WTC11 (cell line): ENCODE results near the gene CYB5D1. TPM values are rescaled to one million over a fixed set of nuclear protein-coding genes. Genes with fewer than 3 reads are reported as not detected.

Experiments
- CREB1 ChIP-seq: sonication (generic); formaldehyde crosslinking; IDR thresholded peaks from 2 replicates; pipeline ENCODE4 v1.8.0; 2023; ENCODE audit warnings: mild to moderate bottlenecking, missing genetic modification reagents
- CREM ChIP-seq: sonication (generic); formaldehyde crosslinking; IDR thresholded peaks from 2 replicates; pipeline ENCODE4 v1.8.1; 2022; ENCODE audit warnings: mild to moderate bottlenecking, missing genetic modification reagents, moderate library complexity
- FOXP1 ChIP-seq: sonication (generic); formaldehyde crosslinking; IDR thresholded peaks from 2 replicates; pipeline ENCODE4 v1.8.0; 2022; ENCODE audit warnings: missing genetic modification reagents, mild to moderate bottlenecking, moderate library complexity, borderline replicate concordance
- NR1H2 ChIP-seq: sonication (generic); formaldehyde crosslinking; IDR thresholded peaks from 2 replicates; pipeline ENCODE4 v1.9.0; 2021; ENCODE audit warnings: mild to moderate bottlenecking, moderate library complexity, missing genetic modification reagents
- RELA ChIP-seq: sonication (generic); formaldehyde crosslinking; IDR thresholded peaks from 2 replicates; pipeline ENCODE4 v1.8.1; 2022; ENCODE audit warnings: missing genetic modification reagents, mild to moderate bottlenecking, borderline replicate concordance
- RORB ChIP-seq: fragments of 250-450 bp; sonication (Bioruptor Pico); IDR thresholded peaks from 2 replicates; pipeline ENCODE4 v1.9.0; 2021; ENCODE audit warnings: mild to moderate bottlenecking
- SOX15 ChIP-seq: fragments of 250-450 bp; sonication (Bioruptor Pico); IDR thresholded peaks from 2 replicates; pipeline ENCODE4 v1.9.0; 2021; ENCODE audit warnings: mild to moderate bottlenecking
- ZNF121 ChIP-seq: sonication (generic); formaldehyde crosslinking; IDR thresholded peaks from 2 replicates; pipeline ENCODE4 v1.8.0; 2023; ENCODE audit warnings: missing genetic modification reagents
- ZNF138 ChIP-seq: sonication (generic); formaldehyde crosslinking; conservative IDR thresholded peaks from 2 replicates; pipeline ENCODE4 v1.8.1; 2022; ENCODE audit warnings: mild to moderate bottlenecking, moderate library complexity, missing genetic modification reagents
- total RNA-seq: library from RNA; stranded (reverse); gene quantifications from 3 replicates; pipeline ENCODE4 v1.2.3, GENCODE V29; 2021
- TF ChIP-seq, protein P1 (sequence below): sonication (generic); formaldehyde crosslinking; IDR thresholded peaks from 2 replicates; pipeline ENCODE4 v1.8.0; 2023; ENCODE audit warnings: missing genetic modification reagents
- TF ChIP-seq, protein P2 (sequence below): sonication (generic); formaldehyde crosslinking; IDR thresholded peaks from 2 replicates; pipeline ENCODE4 v1.8.0; 2023; ENCODE audit warnings: missing genetic modification reagents, mild to moderate bottlenecking, borderline replicate concordance
- TF ChIP-seq, protein P3 (sequence below): sonication (generic); formaldehyde crosslinking; IDR thresholded peaks from 2 replicates; pipeline ENCODE4 v1.8.0; 2022; ENCODE audit warnings: mild to moderate bottlenecking, missing genetic modification reagents
- TF ChIP-seq, protein P4 (sequence below): fragments of 250-450 bp; sonication (Bioruptor Pico); IDR thresholded peaks from 2 replicates; pipeline ENCODE4 v1.9.0; 2021; ENCODE audit warnings: moderate library complexity, mild to moderate bottlenecking, inconsistent platforms, borderline replicate concordance
- TF ChIP-seq, protein P5 (sequence below): sonication (generic); formaldehyde crosslinking; IDR thresholded peaks from 2 replicates; pipeline ENCODE4 v1.8.1; 2023; ENCODE audit warnings: mild to moderate bottlenecking, missing genetic modification reagents, borderline replicate concordance
- TF ChIP-seq, protein P6 (sequence below): sonication (generic); formaldehyde crosslinking; IDR thresholded peaks from 2 replicates; pipeline ENCODE4 v1.8.1; 2023; ENCODE audit warnings: mild to moderate bottlenecking, missing genetic modification reagents
- TF ChIP-seq, protein P7 (sequence below): sonication (generic); formaldehyde crosslinking; IDR thresholded peaks from 2 replicates; pipeline ENCODE4 v1.8.0; 2022; ENCODE audit warnings: mild to moderate bottlenecking, missing genetic modification reagents
- TF ChIP-seq, protein P8 (sequence below): sonication (generic); formaldehyde crosslinking; IDR thresholded peaks from 2 replicates; pipeline ENCODE4 v1.8.1; 2022; ENCODE audit warnings: missing genetic modification reagents, borderline replicate concordance
- TF ChIP-seq, protein P9 (sequence below): fragments of 200-600 bp; IDR thresholded peaks from 2 replicates; pipeline ENCODE4 v1.8.0; 2022; ENCODE audit warnings: antibody characterized with exemption
- TF ChIP-seq, protein P10 (sequence below): fragments of 250-450 bp; sonication (Bioruptor Pico); IDR thresholded peaks from 2 replicates; pipeline ENCODE4 v1.9.0; 2021; ENCODE audit warnings: mild to moderate bottlenecking

Gene CYB5D1
- total RNA-seq, 1 experiment from 2014 or later: 15.2 TPM

DNA sequence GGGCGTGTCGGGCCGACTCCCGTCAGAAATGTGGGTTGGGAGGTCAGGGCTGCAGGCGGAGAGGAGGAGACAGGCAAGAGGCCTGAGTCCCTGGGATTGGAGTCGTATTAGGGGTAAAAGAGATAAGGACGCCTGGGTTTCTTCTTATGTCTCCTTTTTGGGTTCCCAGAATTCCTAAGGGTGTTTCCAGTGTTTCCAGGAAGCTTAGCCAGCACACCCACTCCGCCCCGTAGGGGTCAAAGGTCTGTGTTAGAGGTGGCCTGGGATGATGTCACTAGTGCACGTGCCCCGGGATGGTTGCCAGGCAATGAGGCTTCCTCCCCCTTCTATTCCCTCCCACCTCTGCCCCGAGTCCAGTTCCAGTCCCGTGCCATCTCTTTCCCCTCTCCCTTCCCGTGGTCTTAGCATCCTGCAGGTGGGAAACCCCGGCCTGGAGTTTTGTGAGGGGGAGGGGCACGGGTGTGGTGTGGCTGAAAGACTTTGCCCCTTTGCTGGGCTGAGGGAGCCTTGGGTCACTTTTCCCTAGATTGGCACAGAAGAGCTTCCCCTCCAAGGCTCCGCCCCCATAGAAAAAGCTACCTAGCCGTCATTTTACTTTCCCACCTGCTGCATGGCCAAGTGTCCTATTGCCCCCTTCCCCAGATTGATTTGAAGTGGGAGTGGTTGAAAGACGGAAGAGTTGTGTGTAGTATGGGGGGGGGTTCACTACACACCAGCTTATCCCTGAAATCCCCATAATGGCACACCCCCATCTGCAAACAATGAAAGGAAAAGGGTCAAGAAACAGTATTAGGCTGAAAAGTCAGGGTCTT lies 21.0 kb upstream of the CYB5D1 start (continued):
- TF ChIP-seq, protein P1, sequence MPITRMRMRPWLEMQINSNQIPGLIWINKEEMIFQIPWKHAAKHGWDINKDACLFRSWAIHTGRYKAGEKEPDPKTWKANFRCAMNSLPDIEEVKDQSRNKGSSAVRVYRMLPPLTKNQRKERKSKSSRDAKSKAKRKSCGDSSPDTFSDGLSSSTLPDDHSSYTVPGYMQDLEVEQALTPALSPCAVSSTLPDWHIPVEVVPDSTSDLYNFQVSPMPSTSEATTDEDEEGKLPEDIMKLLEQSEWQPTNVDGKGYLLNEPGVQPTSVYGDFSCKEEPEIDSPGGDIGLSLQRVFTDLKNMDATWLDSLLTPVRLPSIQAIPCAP (CRISPR knock-in tag): no peak
- TF ChIP-seq CREM (peak; percentile 19; the same call in 1 of the 2 replicates), FOXP1 (CRISPR knock-in tag) (peak; percentile 35; the same call in 1 of the 2 replicates), ZNF121 (CRISPR knock-in tag) (no peak), RORB (CRISPR knock-in tag) (no peak), CREB1 (no peak), NR1H2 (no peak), ZNF138 (no peak), RELA (CRISPR knock-in tag) (no peak), SOX15 (CRISPR knock-in tag) (no peak)
- TF ChIP-seq, protein P2, sequence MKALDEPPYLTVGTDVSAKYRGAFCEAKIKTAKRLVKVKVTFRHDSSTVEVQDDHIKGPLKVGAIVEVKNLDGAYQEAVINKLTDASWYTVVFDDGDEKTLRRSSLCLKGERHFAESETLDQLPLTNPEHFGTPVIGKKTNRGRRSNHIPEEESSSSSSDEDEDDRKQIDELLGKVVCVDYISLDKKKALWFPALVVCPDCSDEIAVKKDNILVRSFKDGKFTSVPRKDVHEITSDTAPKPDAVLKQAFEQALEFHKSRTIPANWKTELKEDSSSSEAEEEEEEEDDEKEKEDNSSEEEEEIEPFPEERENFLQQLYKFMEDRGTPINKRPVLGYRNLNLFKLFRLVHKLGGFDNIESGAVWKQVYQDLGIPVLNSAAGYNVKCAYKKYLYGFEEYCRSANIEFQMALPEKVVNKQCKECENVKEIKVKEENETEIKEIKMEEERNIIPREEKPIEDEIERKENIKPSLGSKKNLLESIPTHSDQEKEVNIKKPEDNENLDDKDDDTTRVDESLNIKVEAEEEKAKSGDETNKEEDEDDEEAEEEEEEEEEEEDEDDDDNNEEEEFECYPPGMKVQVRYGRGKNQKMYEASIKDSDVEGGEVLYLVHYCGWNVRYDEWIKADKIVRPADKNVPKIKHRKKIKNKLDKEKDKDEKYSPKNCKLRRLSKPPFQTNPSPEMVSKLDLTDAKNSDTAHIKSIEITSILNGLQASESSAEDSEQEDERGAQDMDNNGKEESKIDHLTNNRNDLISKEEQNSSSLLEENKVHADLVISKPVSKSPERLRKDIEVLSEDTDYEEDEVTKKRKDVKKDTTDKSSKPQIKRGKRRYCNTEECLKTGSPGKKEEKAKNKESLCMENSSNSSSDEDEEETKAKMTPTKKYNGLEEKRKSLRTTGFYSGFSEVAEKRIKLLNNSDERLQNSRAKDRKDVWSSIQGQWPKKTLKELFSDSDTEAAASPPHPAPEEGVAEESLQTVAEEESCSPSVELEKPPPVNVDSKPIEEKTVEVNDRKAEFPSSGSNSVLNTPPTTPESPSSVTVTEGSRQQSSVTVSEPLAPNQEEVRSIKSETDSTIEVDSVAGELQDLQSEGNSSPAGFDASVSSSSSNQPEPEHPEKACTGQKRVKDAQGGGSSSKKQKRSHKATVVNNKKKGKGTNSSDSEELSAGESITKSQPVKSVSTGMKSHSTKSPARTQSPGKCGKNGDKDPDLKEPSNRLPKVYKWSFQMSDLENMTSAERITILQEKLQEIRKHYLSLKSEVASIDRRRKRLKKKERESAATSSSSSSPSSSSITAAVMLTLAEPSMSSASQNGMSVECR (CRISPR knock-in tag): peak; percentile 79; the same call in 1 of the 2 replicates
- TF ChIP-seq, protein P3, sequence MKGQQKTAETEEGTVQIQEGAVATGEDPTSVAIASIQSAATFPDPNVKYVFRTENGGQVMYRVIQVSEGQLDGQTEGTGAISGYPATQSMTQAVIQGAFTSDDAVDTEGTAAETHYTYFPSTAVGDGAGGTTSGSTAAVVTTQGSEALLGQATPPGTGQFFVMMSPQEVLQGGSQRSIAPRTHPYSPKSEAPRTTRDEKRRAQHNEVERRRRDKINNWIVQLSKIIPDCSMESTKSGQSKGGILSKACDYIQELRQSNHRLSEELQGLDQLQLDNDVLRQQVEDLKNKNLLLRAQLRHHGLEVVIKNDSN: peak; percentile 92
- TF ChIP-seq, protein P4, sequence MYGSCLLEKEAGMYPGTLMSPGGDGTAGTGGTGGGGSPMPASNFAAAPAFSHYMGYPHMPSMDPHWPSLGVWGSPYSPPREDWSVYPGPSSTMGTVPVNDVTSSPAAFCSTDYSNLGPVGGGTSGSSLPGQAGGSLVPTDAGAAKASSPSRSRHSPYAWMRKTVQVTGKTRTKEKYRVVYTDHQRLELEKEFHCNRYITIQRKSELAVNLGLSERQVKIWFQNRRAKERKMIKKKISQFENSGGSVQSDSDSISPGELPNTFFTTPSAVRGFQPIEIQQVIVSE (CRISPR knock-in tag): no peak
- TF ChIP-seq, protein P5, sequence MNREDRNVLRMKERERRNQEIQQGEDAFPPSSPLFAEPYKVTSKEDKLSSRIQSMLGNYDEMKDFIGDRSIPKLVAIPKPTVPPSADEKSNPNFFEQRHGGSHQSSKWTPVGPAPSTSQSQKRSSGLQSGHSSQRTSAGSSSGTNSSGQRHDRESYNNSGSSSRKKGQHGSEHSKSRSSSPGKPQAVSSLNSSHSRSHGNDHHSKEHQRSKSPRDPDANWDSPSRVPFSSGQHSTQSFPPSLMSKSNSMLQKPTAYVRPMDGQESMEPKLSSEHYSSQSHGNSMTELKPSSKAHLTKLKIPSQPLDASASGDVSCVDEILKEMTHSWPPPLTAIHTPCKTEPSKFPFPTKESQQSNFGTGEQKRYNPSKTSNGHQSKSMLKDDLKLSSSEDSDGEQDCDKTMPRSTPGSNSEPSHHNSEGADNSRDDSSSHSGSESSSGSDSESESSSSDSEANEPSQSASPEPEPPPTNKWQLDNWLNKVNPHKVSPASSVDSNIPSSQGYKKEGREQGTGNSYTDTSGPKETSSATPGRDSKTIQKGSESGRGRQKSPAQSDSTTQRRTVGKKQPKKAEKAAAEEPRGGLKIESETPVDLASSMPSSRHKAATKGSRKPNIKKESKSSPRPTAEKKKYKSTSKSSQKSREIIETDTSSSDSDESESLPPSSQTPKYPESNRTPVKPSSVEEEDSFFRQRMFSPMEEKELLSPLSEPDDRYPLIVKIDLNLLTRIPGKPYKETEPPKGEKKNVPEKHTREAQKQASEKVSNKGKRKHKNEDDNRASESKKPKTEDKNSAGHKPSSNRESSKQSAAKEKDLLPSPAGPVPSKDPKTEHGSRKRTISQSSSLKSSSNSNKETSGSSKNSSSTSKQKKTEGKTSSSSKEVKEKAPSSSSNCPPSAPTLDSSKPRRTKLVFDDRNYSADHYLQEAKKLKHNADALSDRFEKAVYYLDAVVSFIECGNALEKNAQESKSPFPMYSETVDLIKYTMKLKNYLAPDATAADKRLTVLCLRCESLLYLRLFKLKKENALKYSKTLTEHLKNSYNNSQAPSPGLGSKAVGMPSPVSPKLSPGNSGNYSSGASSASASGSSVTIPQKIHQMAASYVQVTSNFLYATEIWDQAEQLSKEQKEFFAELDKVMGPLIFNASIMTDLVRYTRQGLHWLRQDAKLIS (CRISPR knock-in tag): no peak
- TF ChIP-seq, protein P6, sequence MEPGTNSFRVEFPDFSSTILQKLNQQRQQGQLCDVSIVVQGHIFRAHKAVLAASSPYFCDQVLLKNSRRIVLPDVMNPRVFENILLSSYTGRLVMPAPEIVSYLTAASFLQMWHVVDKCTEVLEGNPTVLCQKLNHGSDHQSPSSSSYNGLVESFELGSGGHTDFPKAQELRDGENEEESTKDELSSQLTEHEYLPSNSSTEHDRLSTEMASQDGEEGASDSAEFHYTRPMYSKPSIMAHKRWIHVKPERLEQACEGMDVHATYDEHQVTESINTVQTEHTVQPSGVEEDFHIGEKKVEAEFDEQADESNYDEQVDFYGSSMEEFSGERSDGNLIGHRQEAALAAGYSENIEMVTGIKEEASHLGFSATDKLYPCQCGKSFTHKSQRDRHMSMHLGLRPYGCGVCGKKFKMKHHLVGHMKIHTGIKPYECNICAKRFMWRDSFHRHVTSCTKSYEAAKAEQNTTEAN (CRISPR knock-in tag): peak; percentile 43; the same call in 1 of the 2 replicates
- TF ChIP-seq, protein P7, sequence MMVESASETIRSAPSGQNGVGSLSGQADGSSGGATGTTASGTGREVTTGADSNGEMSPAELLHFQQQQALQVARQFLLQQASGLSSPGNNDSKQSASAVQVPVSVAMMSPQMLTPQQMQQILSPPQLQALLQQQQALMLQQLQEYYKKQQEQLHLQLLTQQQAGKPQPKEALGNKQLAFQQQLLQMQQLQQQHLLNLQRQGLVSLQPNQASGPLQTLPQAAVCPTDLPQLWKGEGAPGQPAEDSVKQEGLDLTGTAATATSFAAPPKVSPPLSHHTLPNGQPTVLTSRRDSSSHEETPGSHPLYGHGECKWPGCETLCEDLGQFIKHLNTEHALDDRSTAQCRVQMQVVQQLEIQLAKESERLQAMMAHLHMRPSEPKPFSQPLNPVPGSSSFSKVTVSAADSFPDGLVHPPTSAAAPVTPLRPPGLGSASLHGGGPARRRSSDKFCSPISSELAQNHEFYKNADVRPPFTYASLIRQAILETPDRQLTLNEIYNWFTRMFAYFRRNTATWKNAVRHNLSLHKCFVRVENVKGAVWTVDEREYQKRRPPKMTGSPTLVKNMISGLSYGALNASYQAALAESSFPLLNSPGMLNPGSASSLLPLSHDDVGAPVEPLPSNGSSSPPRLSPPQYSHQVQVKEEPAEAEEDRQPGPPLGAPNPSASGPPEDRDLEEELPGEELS (CRISPR knock-in tag): peak; percentile 69; the same call in 1 of the 2 replicates
- TF ChIP-seq, protein P8, sequence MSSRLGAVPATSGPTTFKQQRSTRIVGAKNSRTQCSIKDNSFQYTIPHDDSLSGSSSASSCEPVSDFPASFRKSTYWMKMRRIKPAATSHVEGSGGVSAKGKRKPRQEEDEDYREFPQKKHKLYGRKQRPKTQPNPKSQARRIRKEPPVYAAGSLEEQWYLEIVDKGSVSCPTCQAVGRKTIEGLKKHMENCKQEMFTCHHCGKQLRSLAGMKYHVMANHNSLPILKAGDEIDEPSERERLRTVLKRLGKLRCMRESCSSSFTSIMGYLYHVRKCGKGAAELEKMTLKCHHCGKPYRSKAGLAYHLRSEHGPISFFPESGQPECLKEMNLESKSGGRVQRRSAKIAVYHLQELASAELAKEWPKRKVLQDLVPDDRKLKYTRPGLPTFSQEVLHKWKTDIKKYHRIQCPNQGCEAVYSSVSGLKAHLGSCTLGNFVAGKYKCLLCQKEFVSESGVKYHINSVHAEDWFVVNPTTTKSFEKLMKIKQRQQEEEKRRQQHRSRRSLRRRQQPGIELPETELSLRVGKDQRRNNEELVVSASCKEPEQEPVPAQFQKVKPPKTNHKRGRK (CRISPR knock-in tag): no peak
- TF ChIP-seq, protein P9, sequence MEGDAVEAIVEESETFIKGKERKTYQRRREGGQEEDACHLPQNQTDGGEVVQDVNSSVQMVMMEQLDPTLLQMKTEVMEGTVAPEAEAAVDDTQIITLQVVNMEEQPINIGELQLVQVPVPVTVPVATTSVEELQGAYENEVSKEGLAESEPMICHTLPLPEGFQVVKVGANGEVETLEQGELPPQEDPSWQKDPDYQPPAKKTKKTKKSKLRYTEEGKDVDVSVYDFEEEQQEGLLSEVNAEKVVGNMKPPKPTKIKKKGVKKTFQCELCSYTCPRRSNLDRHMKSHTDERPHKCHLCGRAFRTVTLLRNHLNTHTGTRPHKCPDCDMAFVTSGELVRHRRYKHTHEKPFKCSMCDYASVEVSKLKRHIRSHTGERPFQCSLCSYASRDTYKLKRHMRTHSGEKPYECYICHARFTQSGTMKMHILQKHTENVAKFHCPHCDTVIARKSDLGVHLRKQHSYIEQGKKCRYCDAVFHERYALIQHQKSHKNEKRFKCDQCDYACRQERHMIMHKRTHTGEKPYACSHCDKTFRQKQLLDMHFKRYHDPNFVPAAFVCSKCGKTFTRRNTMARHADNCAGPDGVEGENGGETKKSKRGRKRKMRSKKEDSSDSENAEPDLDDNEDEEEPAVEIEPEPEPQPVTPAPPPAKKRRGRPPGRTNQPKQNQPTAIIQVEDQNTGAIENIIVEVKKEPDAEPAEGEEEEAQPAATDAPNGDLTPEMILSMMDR: no peak
- TF ChIP-seq, protein P10, sequence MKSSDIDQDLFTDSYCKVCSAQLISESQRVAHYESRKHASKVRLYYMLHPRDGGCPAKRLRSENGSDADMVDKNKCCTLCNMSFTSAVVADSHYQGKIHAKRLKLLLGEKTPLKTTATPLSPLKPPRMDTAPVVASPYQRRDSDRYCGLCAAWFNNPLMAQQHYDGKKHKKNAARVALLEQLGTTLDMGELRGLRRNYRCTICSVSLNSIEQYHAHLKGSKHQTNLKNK: no peak
